AG09319 (cell line): ENCODE measurements around the gene TRIM29.
"Not testable (repeated sequence)": the region's sequence is repeated elsewhere in the genome, so short reads cannot be mapped to it uniquely, and the experiment has no call there.

Experiments used
- DNase-seq: peaks from one replicate; pipeline ENCODE4 v3.0.0-alpha.2; 2010; ENCODE audit warnings: low read depth; ENCODE audit errors: extremely low read depth
- TF ChIP-seq, protein P1 (sequence below): IDR thresholded peaks from 2 replicates; pipeline ENCODE4 v1.5.1; 2011; ENCODE audit warnings: low read depth, mild to moderate bottlenecking, inconsistent platforms, low read length, moderate library complexity

TRIM29 gene

DNA sequence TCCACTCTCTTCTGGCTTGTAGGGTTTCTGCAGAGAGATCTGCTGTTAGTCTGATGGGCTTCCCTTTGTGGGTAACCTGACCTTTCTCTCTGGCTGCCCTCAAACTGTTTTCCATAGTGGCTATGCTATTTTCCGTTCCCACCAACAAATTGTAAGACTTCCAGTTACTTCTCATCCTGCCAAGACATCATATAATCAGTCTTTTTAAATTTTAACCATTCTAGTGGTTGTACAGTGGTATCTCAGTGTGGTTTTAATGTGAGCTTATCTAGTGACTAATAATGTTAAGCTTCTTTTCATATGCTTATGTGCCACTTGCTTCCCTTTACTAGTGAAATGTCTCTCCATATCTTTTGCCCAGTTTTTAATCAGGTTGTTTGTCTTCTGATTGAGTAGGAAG lies 13.6 kb upstream of the TRIM29 start:
- TF ChIP-seq, protein P1, sequence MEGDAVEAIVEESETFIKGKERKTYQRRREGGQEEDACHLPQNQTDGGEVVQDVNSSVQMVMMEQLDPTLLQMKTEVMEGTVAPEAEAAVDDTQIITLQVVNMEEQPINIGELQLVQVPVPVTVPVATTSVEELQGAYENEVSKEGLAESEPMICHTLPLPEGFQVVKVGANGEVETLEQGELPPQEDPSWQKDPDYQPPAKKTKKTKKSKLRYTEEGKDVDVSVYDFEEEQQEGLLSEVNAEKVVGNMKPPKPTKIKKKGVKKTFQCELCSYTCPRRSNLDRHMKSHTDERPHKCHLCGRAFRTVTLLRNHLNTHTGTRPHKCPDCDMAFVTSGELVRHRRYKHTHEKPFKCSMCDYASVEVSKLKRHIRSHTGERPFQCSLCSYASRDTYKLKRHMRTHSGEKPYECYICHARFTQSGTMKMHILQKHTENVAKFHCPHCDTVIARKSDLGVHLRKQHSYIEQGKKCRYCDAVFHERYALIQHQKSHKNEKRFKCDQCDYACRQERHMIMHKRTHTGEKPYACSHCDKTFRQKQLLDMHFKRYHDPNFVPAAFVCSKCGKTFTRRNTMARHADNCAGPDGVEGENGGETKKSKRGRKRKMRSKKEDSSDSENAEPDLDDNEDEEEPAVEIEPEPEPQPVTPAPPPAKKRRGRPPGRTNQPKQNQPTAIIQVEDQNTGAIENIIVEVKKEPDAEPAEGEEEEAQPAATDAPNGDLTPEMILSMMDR: no peak
- no peak for DNase-seq

DNA sequence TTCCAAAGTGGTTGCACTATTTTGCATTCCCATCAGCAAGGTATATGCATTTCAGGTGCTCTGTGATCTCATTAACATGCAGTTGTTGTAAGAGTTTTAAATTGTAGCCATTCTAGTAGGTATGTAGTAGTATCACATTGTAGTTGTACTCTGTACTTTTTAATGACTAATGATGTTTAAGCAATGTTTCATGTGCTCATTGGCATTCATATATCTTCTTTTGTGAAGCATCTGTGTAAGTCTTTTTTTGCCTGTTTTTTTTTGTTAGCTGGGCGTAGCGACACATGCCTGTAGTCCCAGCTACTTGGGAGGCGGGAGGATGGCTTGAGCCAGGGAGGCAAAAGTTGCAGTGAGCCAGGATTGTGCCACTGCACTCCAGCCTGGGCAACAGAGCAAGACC lies 11.3 kb upstream of the TRIM29 start:
- TF ChIP-seq, protein P1: no peak
- DNase-seq: no peak

DNA sequence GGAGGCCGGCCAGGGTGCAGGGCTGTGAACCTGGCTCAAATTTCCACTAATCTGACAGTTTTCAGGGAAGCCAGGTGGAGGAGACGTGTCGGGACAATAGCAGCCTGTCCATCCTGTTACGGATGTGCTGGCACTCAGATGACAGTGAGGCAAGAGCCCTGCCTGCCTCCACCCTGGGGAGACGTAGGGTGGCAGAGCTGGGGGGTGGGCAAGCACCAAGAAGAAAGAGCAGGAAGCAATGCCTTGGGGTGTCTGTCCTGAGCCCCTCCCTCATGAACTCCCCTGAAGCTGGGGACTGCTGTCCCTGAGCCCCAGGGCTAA lies 10.0 kb upstream of the TRIM29 start:
- TF ChIP-seq, protein P1: no peak

DNA sequence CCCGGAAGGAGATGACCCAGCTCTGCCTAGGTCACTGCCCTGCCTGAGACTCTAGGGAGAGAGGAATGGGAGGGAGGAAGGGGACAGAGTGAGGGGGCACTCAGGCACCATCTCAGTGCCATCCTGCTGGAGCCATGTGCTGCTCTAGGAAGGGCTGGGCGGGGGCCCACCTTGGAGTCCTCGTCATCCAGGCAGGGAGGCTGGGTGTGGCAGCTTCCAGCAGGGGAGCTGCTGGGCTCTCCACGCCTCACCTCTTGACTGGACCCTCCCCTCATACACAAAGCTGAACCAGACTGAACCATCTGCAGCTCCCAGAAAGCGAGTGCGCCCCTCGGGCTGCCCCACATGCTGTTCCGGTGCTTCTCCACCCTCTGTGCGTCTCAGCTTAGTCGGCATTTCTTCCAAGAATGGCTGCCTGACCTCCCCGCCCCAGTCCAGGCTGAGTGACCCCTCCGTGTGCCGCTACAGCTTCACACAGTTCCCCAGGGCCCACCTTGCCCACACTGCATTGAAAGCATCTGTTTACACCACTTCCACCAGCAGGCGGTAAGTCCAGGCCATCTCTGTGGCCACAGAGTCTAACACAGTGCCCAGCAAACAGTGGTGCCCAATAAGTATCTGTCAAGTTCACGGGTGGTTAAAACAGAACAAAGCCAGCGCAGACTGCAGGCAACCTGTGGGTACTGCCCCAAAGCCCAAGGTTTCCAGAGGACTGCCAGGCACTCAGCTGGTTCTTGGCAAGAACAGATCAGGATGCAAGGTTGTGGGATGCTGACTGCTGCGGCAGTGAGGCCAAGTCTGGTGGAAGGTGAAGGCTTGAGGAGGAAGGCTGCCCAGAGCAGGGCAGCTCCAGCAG lies 9.4 kb upstream of the TRIM29 start:
- DNase-seq: no peak
- TF ChIP-seq, protein P1: no peak

More for the DNA sequence above, 10.0 kb upstream of the TRIM29 start:
- DNase-seq: no peak

DNA sequence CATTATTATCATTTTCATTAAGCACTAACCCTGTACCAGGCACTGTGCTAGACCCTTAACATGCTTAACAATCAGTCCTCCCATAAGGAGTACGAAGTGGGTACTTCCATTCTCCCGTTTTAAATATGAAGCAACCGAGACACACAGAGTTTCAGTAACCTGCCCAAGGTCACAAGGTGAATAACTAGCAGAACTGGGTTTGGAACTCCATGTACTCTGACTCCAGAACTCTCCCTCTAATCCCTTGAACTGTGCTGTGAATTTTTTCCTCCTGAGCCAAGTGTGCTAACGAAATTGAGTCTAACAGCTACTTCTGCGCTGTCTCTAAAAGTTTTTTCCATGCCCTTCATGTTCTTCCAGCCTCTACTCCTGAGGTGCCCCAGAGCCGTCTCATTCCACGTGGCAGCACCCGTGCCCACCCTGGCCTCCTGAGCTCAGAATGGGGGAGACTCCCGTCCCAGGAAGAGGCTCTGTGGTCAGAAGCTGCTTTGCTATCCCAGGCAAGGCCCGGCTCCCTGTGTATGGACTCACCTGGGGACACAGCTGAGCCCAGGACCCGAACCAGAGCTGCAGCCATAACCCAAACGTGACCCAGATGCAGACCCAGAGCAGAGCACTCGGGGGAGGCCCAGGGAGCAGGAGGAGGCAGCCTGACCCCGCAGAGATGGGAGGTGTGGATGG lies 8.6 kb upstream of the TRIM29 start:
- no peak for DNase-seq
- TF ChIP-seq, protein P1: no peak

DNA sequence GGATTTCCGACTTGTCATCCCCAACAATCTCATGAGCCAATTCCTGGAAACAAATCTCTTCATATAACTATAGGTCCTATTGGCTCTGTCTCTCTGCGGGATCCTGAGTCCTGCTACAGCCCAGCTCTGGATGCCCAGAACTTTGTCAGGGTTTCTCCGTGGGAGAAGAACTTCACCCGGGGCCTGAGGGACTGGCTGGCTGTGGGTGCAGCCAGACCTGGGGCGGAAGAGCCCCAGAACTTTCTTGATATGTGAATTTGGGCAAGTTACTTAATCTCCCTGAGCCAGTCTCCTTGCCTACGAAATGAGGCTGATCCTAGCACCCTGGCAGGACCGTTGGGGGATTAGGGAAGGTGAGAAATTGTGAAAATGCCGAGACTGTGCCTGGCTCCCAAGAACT lies 6.6 kb upstream of the TRIM29 start:
- TF ChIP-seq, protein P1: no peak
- no peak for DNase-seq

DNA sequence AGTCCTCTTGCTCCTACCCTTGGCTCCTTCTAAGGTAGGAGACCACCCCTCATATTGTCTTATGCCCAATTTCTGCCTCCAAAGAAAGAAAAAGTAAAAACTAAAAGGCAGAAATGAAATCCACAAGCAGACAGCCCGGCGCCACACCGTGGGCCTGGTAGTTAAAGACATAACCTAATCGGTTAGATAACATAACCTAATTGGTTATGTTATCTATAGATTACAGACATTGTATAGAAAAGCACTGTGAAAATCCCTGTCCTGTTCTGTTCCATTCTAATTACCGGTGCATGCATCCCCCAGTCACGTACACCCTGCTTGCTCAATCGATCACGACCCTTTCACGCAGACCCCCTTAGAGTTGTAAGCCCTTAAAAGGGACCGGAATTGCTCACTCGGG lies 5.6 kb upstream of the TRIM29 start:
- DNase-seq: not testable (repeated sequence)
